MM.1S (cell line): Measurements from ENCODE around the gene CCL19.

Experiments used
- DNase-seq: peaks from one replicate; pipeline ENCODE4 v3.0.0-alpha.2; 2015
- H2AFZ ChIP-seq: fragments of 300-600 bp; sonication (generic); 2 replicates; pipeline ENCODE4 v1.6.0; 2016; ENCODE audit warnings: antibody characterized with exemption, low read length
- H3F3A ChIP-seq: fragments of 300-600 bp; sonication (generic); 2 replicates; pipeline ENCODE4 v1.6.1; 2016; ENCODE audit warnings: mild to moderate bottlenecking, antibody characterized with exemption, low read length, moderate library complexity, mixed read lengths; ENCODE audit not compliant: insufficient read depth
- H3K27ac ChIP-seq: fragments of 300-600 bp; sonication (generic); 2 replicates; pipeline ENCODE4 v1.5.1; 2016; ENCODE audit warnings: mild to moderate bottlenecking, low read length
- H3K27me3 ChIP-seq: fragments of 300-600 bp; sonication (generic); replicated peaks from 2 replicates; pipeline ENCODE4 v1.6.0; 2016; ENCODE audit warnings: low read length; ENCODE audit not compliant: insufficient read depth
- H3K36me3 ChIP-seq: fragments of 300-600 bp; sonication (generic); replicated peaks from 2 replicates; pipeline ENCODE4 v1.6.1; 2016; ENCODE audit warnings: mild to moderate bottlenecking, low read length, mixed read lengths; ENCODE audit not compliant: insufficient read depth
- H3K4me1 ChIP-seq: fragments of 300-600 bp; sonication (generic); 2 replicates; pipeline ENCODE4 v1.6.1; 2016; ENCODE audit warnings: low read length, mixed read lengths
- H3K4me2 ChIP-seq: fragments of 300-600 bp; sonication (generic); 2 replicates; pipeline ENCODE4 v1.6.0; 2016; ENCODE audit warnings: low read depth, low read length
- H3K4me3 ChIP-seq: fragments of 300-600 bp; sonication (generic); 2 replicates; pipeline ENCODE4 v1.5.1; 2016; ENCODE audit warnings: low read length, mixed read lengths
- H3K79me2 ChIP-seq: fragments of 300-600 bp; sonication (generic); 2 replicates; pipeline ENCODE4 v1.6.1; 2016; ENCODE audit warnings: mixed run types, low read length, mixed read lengths
- H3K9ac ChIP-seq: fragments of 300-600 bp; sonication (generic); 2 replicates; pipeline ENCODE4 v1.6.1; 2016; ENCODE audit warnings: low read length, mixed read lengths
- H3K9me2 ChIP-seq: fragments of 300-600 bp; sonication (generic); replicated peaks from 2 replicates; pipeline ENCODE4 v1.6.1; 2016; ENCODE audit warnings: mild to moderate bottlenecking, low read length, mixed read lengths; ENCODE audit not compliant: insufficient read depth
- H3K9me3 ChIP-seq: fragments of 300-600 bp; sonication (generic); replicated peaks from 2 replicates; pipeline ENCODE4 v1.6.1; 2016; ENCODE audit warnings: mild to moderate bottlenecking, low read length, mixed read lengths; ENCODE audit not compliant: insufficient read depth
- H4K20me1 ChIP-seq: fragments of 300-600 bp; sonication (generic); 2 replicates; pipeline ENCODE4 v1.6.1; 2016; ENCODE audit warnings: mild to moderate bottlenecking, low read length, moderate library complexity, mixed read lengths; ENCODE audit not compliant: insufficient read depth
- CTCF ChIP-seq: fragments of 300-600 bp; sonication (generic); IDR thresholded peaks from 2 replicates; pipeline ENCODE4 v1.5.1; 2016; ENCODE audit warnings: antibody characterized with exemption, low read length, mixed read lengths
- EZH2 ChIP-seq: fragments of 300-600 bp; sonication (generic); optimal IDR thresholded peaks from 2 replicates; pipeline ENCODE3; 2017; ENCODE audit warnings: low read depth, mild to moderate bottlenecking, antibody characterized with exemption, low read length, mixed read lengths
- EZH2phosphoT487 ChIP-seq: fragments of 300-600 bp; sonication (generic); IDR thresholded peaks from 2 replicates; pipeline ENCODE4 v1.6.1; 2018; ENCODE audit warnings: antibody characterized with exemption, low read length

The CCL19 gene

GRCh38 chr9:34675048-34675714, 15.9 kb downstream of the CCL19 start:
- TF ChIP-seq EZH2 (no peak), CTCF (peak; percentile 73)
- H2AFZ ChIP-seq, result no peak overlapping the region
- DNase-seq, result peak; percentile 67

GRCh38 chr9:34674440-34674839, 16.6 kb downstream of the CCL19 start:
- Histone ChIP-seq H3K9ac (no peak overlapping the region), H3F3A (no peaks in the 10 kb centered on the region), H3K9me2 (no peaks in the 10 kb centered on the region), H3K4me1 (no peaks in the 10 kb centered on the region), H3K27me3 (no peaks in the 10 kb centered on the region), H3K4me2 (no peak overlapping the region), H3K9me3 (no peaks in the 10 kb centered on the region), H2AFZ (no peak overlapping the region), H3K27ac (no peak overlapping the region), H3K36me3 (no peaks in the 10 kb centered on the region), H3K79me2 (no peaks in the 10 kb centered on the region), H4K20me1 (no peaks in the 10 kb centered on the region), H3K4me3 (no peak overlapping the region)
- no peak for TF ChIP-seq EZH2phosphoT487
- TF ChIP-seq EZH2, result no peak
- TF ChIP-seq CTCF, result no peak
- no peak for DNase-seq

More at GRCh38 chr9:34675048-34675714, 15.9 kb downstream of the CCL19 start:
- Histone ChIP-seq H3K9me3 (no peaks in the 10 kb centered on the region), H3K36me3 (no peaks in the 10 kb centered on the region), H3K4me3 (no peak overlapping the region), H3K4me1 (no peaks in the 10 kb centered on the region), H3K9me2 (no peaks in the 10 kb centered on the region), H3K4me2 (no peak overlapping the region), H3K27ac (no peak overlapping the region), H3K27me3 (no peaks in the 10 kb centered on the region), H3K79me2 (no peaks in the 10 kb centered on the region), H4K20me1 (no peaks in the 10 kb centered on the region), H3F3A (no peaks in the 10 kb centered on the region), H3K9ac (no peak overlapping the region)

- H4K20me1 ChIP-seq, result no peaks in the 10 kb centered on the region
- H3K36me3 ChIP-seq, result no peaks in the 10 kb centered on the region
- H3K27ac ChIP-seq, result no peak overlapping the region
- H3K4me1 ChIP-seq, result 0 out of 2 replicates have a peak, but pooled peaks cover under 1% of the 10 kb centered on the region
- TF ChIP-seq EZH2phosphoT487 (no peak), CTCF (no peak), EZH2 (no peak)
- H3F3A ChIP-seq, result peaks cover 1% of the 10 kb centered on the region; the same call in 1 of the 2 replicates
- H3K4me3 ChIP-seq, result no peak overlapping the region
- H3K79me2 ChIP-seq, result no peaks in the 10 kb centered on the region
- no peak for DNase-seq
- H2AFZ ChIP-seq, result no peak overlapping the region
- H3K4me2 ChIP-seq, result no peak overlapping the region
- H3K27me3 ChIP-seq, result no peaks in the 10 kb centered on the region
- no peaks in the 10 kb centered on the region for H3K9me3 ChIP-seq
- H3K9me2 ChIP-seq, result no peaks in the 10 kb centered on the region
- no peak overlapping the region for H3K9ac ChIP-seq
These were observed 19.8 kb downstream of the CCL19 start for GRCh38 chr9:34671307-34671706.
